Glutamatergic neuron (in vitro differentiated cells): ENCODE data around the gene INSM2. TPM values are rescaled to one million over a fixed set of nuclear protein-coding genes. Genes with fewer than 3 reads are reported as not detected.

Experiments
- DNase-seq: peaks from one replicate; pipeline ENCODE4 v3.0.0; 2022
- H3K27ac Mint-ChIP-seq: one replicate; pipeline ENCODE4 v1.8.0; 2020; ENCODE audit warnings: mild to moderate bottlenecking, mixed read lengths, inconsistent platforms; ENCODE audit not compliant: unreplicated experiment
- H3K27me3 Mint-ChIP-seq: one replicate; pipeline ENCODE4 v1.8.0; 2020; ENCODE audit warnings: mild to moderate bottlenecking, moderate library complexity, mixed read lengths, inconsistent platforms; ENCODE audit not compliant: unreplicated experiment
- H3K36me3 Mint-ChIP-seq: one replicate; pipeline ENCODE4 v1.8.0; 2020; ENCODE audit warnings: mild to moderate bottlenecking, mixed read lengths, inconsistent platforms; ENCODE audit not compliant: unreplicated experiment
- H3K4me1 Mint-ChIP-seq: one replicate; pipeline ENCODE4 v1.8.0; 2020; ENCODE audit warnings: mild to moderate bottlenecking, low read depth, mixed read lengths, inconsistent platforms; ENCODE audit not compliant: unreplicated experiment
- H3K4me3 Mint-ChIP-seq: one replicate; pipeline ENCODE4 v1.8.0; 2020; ENCODE audit warnings: mild to moderate bottlenecking, mixed read lengths, inconsistent platforms; ENCODE audit not compliant: unreplicated experiment
- H3K9me3 Mint-ChIP-seq: one replicate; pipeline ENCODE4 v1.8.0; 2020; ENCODE audit warnings: mild to moderate bottlenecking, moderate library complexity, mixed read lengths, inconsistent platforms; ENCODE audit not compliant: unreplicated experiment
- CTCF ChIP-seq: fragments of 200-600 bp; sonication (generic); IDR thresholded peaks from one replicate; pipeline ENCODE4 v1.5.0; 2021; ENCODE audit not compliant: partially characterized antibody, unreplicated experiment
- total RNA-seq: library from RNA; stranded (reverse); fragmentation: NEBNext Ultra II Directional; extraction: Animal tissue kit (Norgen Biotek cat#: 25700); gene quantifications from one replicate; pipeline ENCODE4 v1.2.1, GENCODE V29; 2021; ENCODE audit not compliant: unreplicated experiment

Gene INSM2
- total RNA-seq, 1 donor from 2014 or later = 21.7 TPM

GRCh38 chr14:35515916-35516315 lies 18.0 kb upstream of the INSM2 start:
- Mint-ChIP-seq H3K4me1 (peaks cover 16% of the 10 kb centered on the region), H3K4me3 (no peak overlapping the region), H3K27ac (no peak overlapping the region), H3K27me3 (no peaks in the 10 kb centered on the region), H3K9me3 (peaks cover 1% of the 10 kb centered on the region), H3K36me3 (peaks cover 15% of the 10 kb centered on the region)
- TF ChIP-seq CTCF = no peak
- no peak for DNase-seq

- Mint-ChIP-seq H3K4me3 (no peak overlapping the region), H3K36me3 (no peaks in the 10 kb centered on the region), H3K27me3 (no peaks in the 10 kb centered on the region), H3K27ac (no peak overlapping the region), H3K9me3 (peaks cover 1% of the 10 kb centered on the region), H3K4me1 (peaks cover 17% of the 10 kb centered on the region)
- no peak for DNase-seq
- no peak for TF ChIP-seq CTCF
Observed at GRCh38 chr14:35519986-35520385, 14.0 kb upstream of the INSM2 start.

GRCh38 chr14:35525695-35526094 lies 8.3 kb upstream of the INSM2 start:
- H3K36me3 Mint-ChIP-seq = no peaks in the 10 kb centered on the region
- DNase-seq = no peak
- no peak for TF ChIP-seq CTCF
- no peaks in the 10 kb centered on the region for H3K9me3 Mint-ChIP-seq
- no peak overlapping the region for H3K27ac Mint-ChIP-seq
- H3K4me1 Mint-ChIP-seq = peaks cover 13% of the 10 kb centered on the region
- no peaks in the 10 kb centered on the region for H3K27me3 Mint-ChIP-seq
- no peak overlapping the region for H3K4me3 Mint-ChIP-seq

- no peak for TF ChIP-seq CTCF
- Mint-ChIP-seq H3K4me3 (no peak overlapping the region), H3K9me3 (no peaks in the 10 kb centered on the region), H3K27me3 (no peaks in the 10 kb centered on the region), H3K36me3 (no peaks in the 10 kb centered on the region), H3K4me1 (peaks cover 16% of the 10 kb centered on the region), H3K27ac (no peak overlapping the region)
- no peak for DNase-seq
Observed at GRCh38 chr14:35526962-35527361, 7.0 kb upstream of the INSM2 start.

GRCh38 chr14:35531960-35532747 lies 1.8 kb upstream of the INSM2 start:
- Mint-ChIP-seq H3K27ac (peak overlapping the region; percentile 83), H3K4me1 (peaks cover 24% of the 10 kb centered on the region), H3K4me3 (peak overlapping the region; percentile 96), H3K9me3 (peaks cover 13% of the 10 kb centered on the region), H3K27me3 (no peaks in the 10 kb centered on the region), H3K36me3 (no peaks in the 10 kb centered on the region)
- DNase-seq = no peak
- TF ChIP-seq CTCF = no peak
